K562 (cell line): ENCODE measurements around the gene NPM3. TPM values are rescaled to one million over a fixed set of nuclear protein-coding genes. Genes with fewer than 3 reads are reported as not detected.

Experiments
- ATF3 ChIP-seq, 2 experiments: fragments of 450-650 bp in 1 of 2; sonication (generic) in 1 of 2; formaldehyde crosslinking in 1 of 2; IDR thresholded peaks in 1 of 2; conservative IDR thresholded peaks in 1 of 2; 2 replicates each; pipeline versions ENCODE4 v1.6.1 to v1.8.1; 2016 to 2023; ENCODE audit warnings: mild to moderate bottlenecking in 2 of 2, moderate library complexity in 2 of 2, inconsistent platforms in 1 of 2, missing genetic modification reagents in 1 of 2
- CBFA2T2 ChIP-seq: fragments of 450-650 bp; conservative IDR thresholded peaks from 2 replicates; pipeline ENCODE4 v1.6.1; 2017; ENCODE audit warnings: mild to moderate bottlenecking
- CBFA2T3 ChIP-seq: fragments of 450-650 bp; IDR thresholded peaks from 2 replicates; pipeline ENCODE4 v1.6.1; 2017
- CBFB ChIP-seq: sonication (generic); formaldehyde crosslinking; IDR thresholded peaks from 2 replicates; pipeline ENCODE4 v1.4.0; 2020; ENCODE audit warnings: mild to moderate bottlenecking, missing genetic modification reagents
- EZH2 ChIP-seq: IDR thresholded peaks from 2 replicates; pipeline ENCODE4 v1.6.1; 2012; ENCODE audit warnings: low read depth, mild to moderate bottlenecking, inconsistent platforms, low read length, borderline replicate concordance
- FOXJ3 ChIP-seq: sonication (generic); formaldehyde crosslinking; IDR thresholded peaks from 2 replicates; pipeline ENCODE4 v1.4.0; 2020; ENCODE audit warnings: mild to moderate bottlenecking, missing genetic modification reagents
- HNRNPLL ChIP-seq: fragments of 200-400 bp; formaldehyde crosslinking; IDR thresholded peaks from 2 replicates; pipeline ENCODE4 v1.6.1; 2017; ENCODE audit warnings: low read length, low read depth, mild to moderate bottlenecking; ENCODE audit not compliant: poor library complexity, severe bottlenecking
- MEF2D ChIP-seq: conservative IDR thresholded peaks from 2 replicates; pipeline ENCODE4 v1.6.1; 2016; ENCODE audit warnings: low read depth, missing genetic modification characterization, missing compliant biosample characterization
- MTF1 ChIP-seq: fragments of 250-450 bp; sonication (Bioruptor Pico); IDR thresholded peaks from 2 replicates; pipeline ENCODE4 v1.9.0; 2021; ENCODE audit warnings: moderate library complexity, mild to moderate bottlenecking, inconsistent platforms, borderline replicate concordance
- MYC ChIP-seq, 2 experiments: fragments of 250-450 bp in 1 of 2; sonication (Bioruptor Pico) in 1 of 2; IDR thresholded peaks; 2 replicates each; pipeline versions ENCODE4 v1.5.1 to v1.6.1; 2012 to 2021; ENCODE audit warnings: low read depth in 2 of 2, borderline replicate concordance in 1 of 2, improper control_type of control experiment in 1 of 2, low read length in 1 of 2, mild to moderate bottlenecking in 1 of 2, moderate library complexity in 1 of 2
- NFATC3 ChIP-seq: fragments of 450-650 bp; IDR thresholded peaks from 2 replicates; pipeline ENCODE4 v1.6.1; 2017; ENCODE audit warnings: mild to moderate bottlenecking
- POLR2H ChIP-seq: IDR thresholded peaks from 2 replicates; pipeline ENCODE4 v1.6.1; 2016; ENCODE audit warnings: missing genetic modification characterization, low read depth, mild to moderate bottlenecking, control low read depth, missing compliant biosample characterization, moderate library complexity
- PRMT5 ChIP-seq: sonication (generic); formaldehyde crosslinking; IDR thresholded peaks from 2 replicates; pipeline ENCODE4 v1.5.0; 2020; ENCODE audit warnings: missing genetic modification reagents
- RBM25 ChIP-seq: fragments of 200-400 bp; formaldehyde crosslinking; IDR thresholded peaks from 2 replicates; pipeline ENCODE4 v1.6.1; 2018; ENCODE audit warnings: low read length, low read depth, moderate library complexity; ENCODE audit not compliant: severe bottlenecking
- SMAD4 ChIP-seq: fragments of 250-450 bp; sonication (Bioruptor Pico); conservative IDR thresholded peaks from 2 replicates; pipeline ENCODE4 v1.8.0; 2021; ENCODE audit warnings: inconsistent platforms, mild to moderate bottlenecking, moderate library complexity
- SMARCA4 ChIP-seq: fragments of 450-650 bp; IDR thresholded peaks from 2 replicates; pipeline ENCODE4 v1.6.1; 2016
- STAT5A ChIP-seq: IDR thresholded peaks from 2 replicates; pipeline ENCODE4 v1.6.1; 2012; ENCODE audit warnings: low read length, inconsistent platforms, borderline replicate concordance
- TOE1 ChIP-seq, 2 experiments: fragments of 450-650 bp in 1 of 2; sonication (generic) in 1 of 2; formaldehyde crosslinking in 1 of 2; IDR thresholded peaks; 2 replicates each; pipeline versions ENCODE4 v1.7.1 to v1.8.0; 2016 to 2022; ENCODE audit warnings: borderline replicate concordance in 2 of 2, mild to moderate bottlenecking in 2 of 2, antibody characterized with exemption in 1 of 2, inconsistent platforms in 1 of 2, low read depth in 1 of 2, missing genetic modification reagents in 1 of 2, moderate library complexity in 1 of 2
- USF1 ChIP-seq: sonication (generic); formaldehyde crosslinking; IDR thresholded peaks from 2 replicates; pipeline ENCODE4 v1.9.0; 2022; ENCODE audit warnings: mild to moderate bottlenecking, missing genetic modification reagents
- XRCC4 ChIP-seq: IDR thresholded peaks from one replicate; pipeline ENCODE4 v1.6.1; 2011; ENCODE audit not compliant: insufficient read depth, insufficient read length; ENCODE audit errors: extremely low read depth
- YY1 ChIP-seq, 3 experiments: IDR thresholded peaks; 2 replicates each; pipeline ENCODE4 v1.6.1; 2011; ENCODE audit warnings: low read length in 2 of 3, mild to moderate bottlenecking in 2 of 3, moderate library complexity in 2 of 3, borderline replicate concordance in 1 of 3, control low read depth in 1 of 3, low read depth in 1 of 3; ENCODE audit not compliant: insufficient read depth in 3 of 3, insufficient replicate concordance in 2 of 3, control insufficient read depth in 1 of 3, insufficient read length in 1 of 3; ENCODE audit errors: extremely low read depth in 1 of 3
- ZBTB12 ChIP-seq: fragments of 250-450 bp; sonication (Bioruptor Pico); IDR thresholded peaks from 2 replicates; pipeline ENCODE4 v1.4.0; 2020
- ZNF561 ChIP-seq: fragments of 450-650 bp; formaldehyde crosslinking; conservative IDR thresholded peaks from 2 replicates; pipeline ENCODE4 v1.4.0; 2020; ENCODE audit warnings: mild to moderate bottlenecking, moderate library complexity
- ZNF644 ChIP-seq: fragments of 200-800 bp; sonication (Bioruptor generic); IDR thresholded peaks from 2 replicates; pipeline ENCODE4 v1.6.1; 2016; ENCODE audit warnings: low read depth, missing genetic modification characterization, missing compliant biosample characterization
- ZNF695 ChIP-seq: fragments of 450-650 bp; formaldehyde crosslinking; IDR thresholded peaks from 2 replicates; pipeline ENCODE4 v1.4.0; 2020; ENCODE audit warnings: mild to moderate bottlenecking, moderate library complexity
- polyA plus RNA-seq, 8 experiments: library from polyadenylated mRNA; depleted of rRNA in 4 of 8; stranded (reverse) in 5 of 8; unstranded in 3 of 8; fragments of >200 nt; fragmentation: Nextera tagmentation in 2 of 8; fragmentation: Illumina TruSeq in 1 of 8; extraction: Ambion mirVana in 2 of 8; extraction: Trizol in 1 of 8; gene quantifications; 2 replicates each; pipeline versions ENCODE4 v1.2.1 to v1.2.3, GENCODE V29; 2011 to 2014; ENCODE audit warnings: inconsistent platforms in 1 of 8, missing spikeins in 1 of 8
- total RNA-seq, 7 experiments: library from RNA; depleted of rRNA in 6 of 7; stranded (reverse); fragments of >200 nt in 6 of 7; fragmentation: Illumina TruSeq in 2 of 7; extraction: Trizol in 2 of 7; gene quantifications; 2 replicates each; pipeline versions ENCODE4 v1.2.1 to v1.2.3, GENCODE V29; 2011 to 2021; ENCODE audit warnings: low replicate concordance in 1 of 7

Gene NPM3
- total and polyA plus RNA-seq, 9 of the 15 experiments (the other 6 are each of a cell fraction or from before 2014, with no cell fraction given), result 15.2 to 239 (median 114) TPM

DNA sequence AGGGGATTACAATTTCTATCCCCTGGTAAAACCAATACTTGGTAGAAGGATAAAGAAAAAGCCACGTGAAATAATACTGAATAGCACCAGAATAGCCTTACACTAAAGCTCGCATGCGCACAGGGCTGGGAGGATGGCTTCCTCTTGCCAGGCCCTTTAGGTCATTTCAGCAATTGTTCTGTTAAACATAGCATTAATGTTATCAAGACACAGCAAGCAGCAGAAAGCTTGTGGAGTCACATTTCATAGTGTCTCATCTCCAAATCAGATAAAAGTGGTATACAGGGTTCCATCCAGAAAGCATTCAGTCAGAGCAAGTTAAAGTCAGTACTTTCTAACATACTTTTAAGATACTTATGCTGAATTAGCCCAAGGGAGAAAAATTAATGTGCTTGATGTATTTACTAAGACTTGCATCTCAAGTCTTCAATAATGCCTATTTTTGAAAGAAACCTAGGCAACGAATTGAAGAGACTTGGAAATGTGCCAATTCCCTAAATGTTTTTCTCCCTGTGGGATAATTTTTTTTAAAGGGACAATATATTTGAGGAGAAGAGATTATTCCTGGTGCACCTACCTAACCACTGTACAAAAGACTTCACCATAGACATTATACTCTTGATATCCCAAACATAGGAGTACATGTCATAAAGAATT is 14.3 kb upstream of the NPM3 start (continued):
- TF ChIP-seq EZH2 (no peak), MEF2D (tag) (no peak), MTF1 (CRISPR knock-in tag) (no peak), ATF3 (IDR thresholded peaks at IDR 0.05) (no peak), ATF3 (CRISPR knock-in tag; conservative IDR thresholded peaks at IDR 0.05) (no peak), CBFA2T2 (0 out of 2 replicates have a peak, but pooled peaks have one; percentile 19), HNRNPLL (no peak), FOXJ3 (CRISPR knock-in tag) (no peak), CBFB (no peak), POLR2H (tag) (no peak), ZNF561 (CRISPR knock-in tag) (no peak), YY1 (IDR thresholded peaks at IDR 0.05; ENCODE audit: borderline replicate concordance in 1 of 3, control insufficient read depth in 1 of 3, extremely low read depth in 1 of 3, insufficient read depth in 3 of 3, insufficient read length in 1 of 3, insufficient replicate concordance in 2 of 3, low read depth in 1 of 3, low read length in 2 of 3) (no peak), NFATC3 (no peak), CBFA2T3 (peak; percentile 50), ZNF644 (tag) (no peak), PRMT5 (CRISPR knock-in tag) (no peak), RBM25 (no peak), MYC (IDR thresholded peaks at IDR 0.05; ENCODE audit: low read depth, low read length) (0 out of 2 replicates have a peak, but pooled peaks have one; percentile 13), MYC (CRISPR knock-in tag; IDR thresholded peaks at IDR 0.05; ENCODE audit: borderline replicate concordance, low read depth) (no peak), TOE1 (IDR thresholded peaks at IDR 0.05; ENCODE audit: borderline replicate concordance) (no peak), TOE1 (CRISPR knock-in tag; IDR thresholded peaks at IDR 0.05; ENCODE audit: borderline replicate concordance, low read depth) (no peak), STAT5A (peak; percentile 7; the same call in 1 of the 2 replicates), SMAD4 (no peak), ZBTB12 (CRISPR knock-in tag) (no peak), XRCC4 (no peak), ZNF695 (CRISPR knock-in tag) (no peak), SMARCA4 (no peak), USF1 (CRISPR knock-in tag) (no peak)
